Loucy (cell line): ENCODE results near the gene AK3.

Experiments
- H2AFZ ChIP-seq: fragments of 200-600 bp; sonication (generic); 2 replicates; pipeline ENCODE4 v1.6.0; 2016; ENCODE audit warnings: antibody characterized with exemption, mild to moderate bottlenecking, low read length, moderate library complexity
- H3F3A ChIP-seq: fragments of 200-600 bp; 2 replicates; pipeline ENCODE4 v1.6.0; 2016; ENCODE audit warnings: antibody characterized with exemption, low read depth, mild to moderate bottlenecking
- H3K27me3 ChIP-seq: fragments of 200-600 bp; sonication (generic); 2 replicates; pipeline ENCODE4 v1.6.1; 2014; ENCODE audit warnings: low read length, mild to moderate bottlenecking; ENCODE audit not compliant: insufficient read depth, poor library complexity, severe bottlenecking
- H3K36me3 ChIP-seq: fragments of 200-600 bp; sonication (generic); 2 replicates; pipeline ENCODE4 v1.6.1; 2016; ENCODE audit warnings: low read length; ENCODE audit not compliant: insufficient read depth
- H3K4me1 ChIP-seq: fragments of 200-600 bp; sonication (generic); 2 replicates; pipeline ENCODE4 v1.5.1; 2014; ENCODE audit warnings: low read length, mild to moderate bottlenecking; ENCODE audit not compliant: insufficient read depth, poor library complexity, severe bottlenecking
- H3K4me2 ChIP-seq: fragments of 200-600 bp; sonication (generic); 2 replicates; pipeline ENCODE4 v1.6.0; 2014; ENCODE audit warnings: antibody characterized with exemption, low read length, low read depth, mild to moderate bottlenecking; ENCODE audit not compliant: poor library complexity, severe bottlenecking
- H3K4me3 ChIP-seq: fragments of 200-600 bp; sonication (generic); 2 replicates; pipeline ENCODE4 v1.5.1; 2014; ENCODE audit warnings: low read length, mild to moderate bottlenecking, mixed read lengths; ENCODE audit not compliant: poor library complexity, severe bottlenecking
- H3K79me2 ChIP-seq: fragments of 200-600 bp; sonication (generic); 2 replicates; pipeline ENCODE4 v1.6.1; 2014; ENCODE audit warnings: low read length; ENCODE audit not compliant: insufficient read depth
- H3K9ac ChIP-seq: fragments of 200-600 bp; sonication (generic); 2 replicates; pipeline ENCODE4 v1.6.0; 2014; ENCODE audit warnings: mild to moderate bottlenecking, low read depth, low read length, moderate library complexity; ENCODE audit not compliant: poor library complexity, severe bottlenecking
- H3K9me2 ChIP-seq: fragments of 200-600 bp; sonication (generic); replicated peaks from 2 replicates; pipeline ENCODE4 v1.6.1; 2016; ENCODE audit warnings: low read depth, low read length, mixed read lengths
- H3K9me3 ChIP-seq: fragments of 200-600 bp; sonication (generic); 2 replicates; pipeline ENCODE4 v1.6.1; 2014; ENCODE audit warnings: mild to moderate bottlenecking, antibody characterized with exemption, low read length, low read depth; ENCODE audit not compliant: insufficient read depth
- H4K20me1 ChIP-seq: fragments of 200-600 bp; sonication (generic); 2 replicates; pipeline ENCODE4 v1.6.0; 2014; ENCODE audit warnings: antibody characterized with exemption, low read length, mild to moderate bottlenecking; ENCODE audit not compliant: insufficient read depth, poor library complexity, severe bottlenecking
- CTCF ChIP-seq: fragments of 200-600 bp; sonication (generic); conservative IDR thresholded peaks from 2 replicates; pipeline ENCODE4 v1.5.1; 2014; ENCODE audit warnings: mild to moderate bottlenecking, antibody characterized with exemption, low read length
- EZH2phosphoT487 ChIP-seq: fragments of 200-600 bp; IDR thresholded peaks from 2 replicates; pipeline ENCODE4 v1.6.1; 2018; ENCODE audit warnings: antibody characterized with exemption, mild to moderate bottlenecking, moderate library complexity, borderline replicate concordance

AK3 gene

GRCh38 chr9:4671737-4672136, 69.3 kb downstream of the AK3 start:
- Histone ChIP-seq H3K36me3 (no peaks in the 10 kb centered on the region), H3K9me2 (no peaks in the 10 kb centered on the region), H2AFZ (no peak overlapping the region), H3K9ac (no peak overlapping the region), H3K27me3 (peaks cover 2% of the 10 kb centered on the region), H3K79me2 (no peaks in the 10 kb centered on the region), H4K20me1 (no peaks in the 10 kb centered on the region), H3F3A (no peaks in the 10 kb centered on the region), H3K9me3 (no peaks in the 10 kb centered on the region), H3K4me2 (no peak overlapping the region), H3K4me1 (peaks cover 2% of the 10 kb centered on the region), H3K4me3 (no peak overlapping the region)
- TF ChIP-seq CTCF: no peak
- no peak for TF ChIP-seq EZH2phosphoT487

GRCh38 chr9:4670591-4670990, 70.4 kb downstream of the AK3 start:
- H3K4me2 ChIP-seq: no peak overlapping the region
- H3K4me3 ChIP-seq: no peak overlapping the region

GRCh38 chr9:4669890-4670289, 71.1 kb downstream of the AK3 start:
- H2AFZ ChIP-seq: no peak overlapping the region
- H3F3A ChIP-seq: peaks cover 2% of the 10 kb centered on the region; the same call in 1 of the 2 replicates
- H3K36me3 ChIP-seq: no peaks in the 10 kb centered on the region
- peaks cover 12% of the 10 kb centered on the region for H3K4me1 ChIP-seq
- H3K9me2 ChIP-seq: no peaks in the 10 kb centered on the region
- H3K4me2 ChIP-seq: no peak overlapping the region
- no peaks in the 10 kb centered on the region for H3K79me2 ChIP-seq
- no peak overlapping the region for H3K4me3 ChIP-seq
- no peaks in the 10 kb centered on the region for H3K9me3 ChIP-seq
- TF ChIP-seq EZH2phosphoT487: no peak
- no peak for TF ChIP-seq CTCF
- H3K27me3 ChIP-seq: peaks cover 14% of the 10 kb centered on the region
- H3K9ac ChIP-seq: no peak overlapping the region
- H4K20me1 ChIP-seq: no peaks in the 10 kb centered on the region

More at GRCh38 chr9:4670591-4670990, 70.4 kb downstream of the AK3 start:
- Histone ChIP-seq H3K9me3 (no peaks in the 10 kb centered on the region), H3K36me3 (no peaks in the 10 kb centered on the region), H3K79me2 (no peaks in the 10 kb centered on the region), H3K9ac (no peak overlapping the region), H3K4me1 (peaks cover 12% of the 10 kb centered on the region), H2AFZ (no peak overlapping the region), H3K9me2 (no peaks in the 10 kb centered on the region), H4K20me1 (no peaks in the 10 kb centered on the region), H3F3A (no peaks in the 10 kb centered on the region), H3K27me3 (peaks cover 13% of the 10 kb centered on the region)
- TF ChIP-seq EZH2phosphoT487: no peak
- no peak for TF ChIP-seq CTCF
